D721Med (cell line): Measurements from ENCODE around the gene UBLCP1.
A peak's percentile ranks its signal among the peaks of the same experiment; 100 is the strongest.

Experiments
- DNase-seq: peaks from one replicate; pipeline ENCODE4 v3.0.0; 2011; ENCODE audit warnings: low spot score; ENCODE audit not compliant: insufficient read length
- FAIRE-seq: peaks from 2 replicates; lab custom pipeline; 2011; peaks lifted over from hg19 to GRCh38; lab: Jason Lieb, UNC
- TF ChIP-seq, protein P1 (sequence below): IDR thresholded peaks from 2 replicates; pipeline ENCODE4 v1.5.1; 2012; ENCODE audit warnings: mild to moderate bottlenecking, control low read depth; ENCODE audit not compliant: insufficient read depth; ENCODE audit errors: missing control alignments

The UBLCP1 gene

GRCh38 chr5:159240301-159240870 is 22.7 kb upstream of the UBLCP1 start:
- TF ChIP-seq, protein P1, sequence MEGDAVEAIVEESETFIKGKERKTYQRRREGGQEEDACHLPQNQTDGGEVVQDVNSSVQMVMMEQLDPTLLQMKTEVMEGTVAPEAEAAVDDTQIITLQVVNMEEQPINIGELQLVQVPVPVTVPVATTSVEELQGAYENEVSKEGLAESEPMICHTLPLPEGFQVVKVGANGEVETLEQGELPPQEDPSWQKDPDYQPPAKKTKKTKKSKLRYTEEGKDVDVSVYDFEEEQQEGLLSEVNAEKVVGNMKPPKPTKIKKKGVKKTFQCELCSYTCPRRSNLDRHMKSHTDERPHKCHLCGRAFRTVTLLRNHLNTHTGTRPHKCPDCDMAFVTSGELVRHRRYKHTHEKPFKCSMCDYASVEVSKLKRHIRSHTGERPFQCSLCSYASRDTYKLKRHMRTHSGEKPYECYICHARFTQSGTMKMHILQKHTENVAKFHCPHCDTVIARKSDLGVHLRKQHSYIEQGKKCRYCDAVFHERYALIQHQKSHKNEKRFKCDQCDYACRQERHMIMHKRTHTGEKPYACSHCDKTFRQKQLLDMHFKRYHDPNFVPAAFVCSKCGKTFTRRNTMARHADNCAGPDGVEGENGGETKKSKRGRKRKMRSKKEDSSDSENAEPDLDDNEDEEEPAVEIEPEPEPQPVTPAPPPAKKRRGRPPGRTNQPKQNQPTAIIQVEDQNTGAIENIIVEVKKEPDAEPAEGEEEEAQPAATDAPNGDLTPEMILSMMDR: no peak

DNA sequence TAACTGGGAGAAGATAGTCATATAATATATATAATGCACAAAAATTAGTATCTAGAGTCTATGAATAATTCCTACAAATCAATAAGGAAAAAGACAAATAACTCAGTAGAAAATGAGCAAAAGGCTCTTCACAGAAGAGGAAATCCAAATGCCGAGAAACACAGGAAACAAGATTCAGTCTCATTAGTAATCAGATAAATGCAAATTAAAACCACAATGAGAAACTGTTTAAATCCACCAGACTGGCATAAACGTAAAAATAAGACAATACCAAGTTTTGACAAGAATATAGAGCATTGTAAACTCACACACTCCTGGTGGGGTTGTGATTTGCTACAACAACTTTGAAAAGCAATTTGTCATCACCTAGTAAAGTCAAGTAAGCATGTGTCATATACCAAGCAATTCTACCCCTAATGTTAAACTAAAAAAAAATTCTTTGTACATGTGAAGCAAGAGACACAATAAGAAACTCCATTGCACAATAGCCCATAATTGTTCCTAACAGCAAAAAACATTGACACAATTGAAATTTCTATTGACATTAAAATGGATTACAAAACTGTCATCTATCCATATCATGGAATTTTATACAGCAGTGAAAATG is 21.0 kb upstream of the UBLCP1 start:
- no peak for DNase-seq
- TF ChIP-seq, protein P1: no peak
- no peak for FAIRE-seq

More at GRCh38 chr5:159240301-159240870, 22.7 kb upstream of the UBLCP1 start:
- FAIRE-seq: no peak
- DNase-seq: no peak

DNA sequence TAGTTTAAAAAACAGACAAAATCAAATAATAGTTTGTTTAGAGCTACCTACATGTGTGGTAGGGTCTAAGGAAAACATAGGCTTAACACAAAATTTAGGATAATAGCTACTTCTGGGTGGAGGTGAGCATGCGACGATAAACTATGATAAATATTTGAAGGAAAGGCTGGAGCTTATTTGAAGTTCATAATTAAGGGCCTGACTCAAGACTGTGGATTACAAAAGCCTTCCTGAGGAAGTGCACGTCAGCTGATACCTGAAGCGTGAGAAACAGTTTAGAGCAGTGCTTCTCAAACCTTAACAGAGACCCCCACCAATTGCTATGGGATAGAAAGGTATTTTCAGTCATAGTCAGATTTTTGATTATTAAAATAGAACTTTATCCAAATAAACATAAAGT is 20.4 kb upstream of the UBLCP1 start:
- DNase-seq: no peak
- TF ChIP-seq, protein P1: no peak
- no peak for FAIRE-seq

GRCh38 chr5:159243385-159243784 is 19.7 kb upstream of the UBLCP1 start:
- no peak for FAIRE-seq
- TF ChIP-seq, protein P1: no peak

DNA sequence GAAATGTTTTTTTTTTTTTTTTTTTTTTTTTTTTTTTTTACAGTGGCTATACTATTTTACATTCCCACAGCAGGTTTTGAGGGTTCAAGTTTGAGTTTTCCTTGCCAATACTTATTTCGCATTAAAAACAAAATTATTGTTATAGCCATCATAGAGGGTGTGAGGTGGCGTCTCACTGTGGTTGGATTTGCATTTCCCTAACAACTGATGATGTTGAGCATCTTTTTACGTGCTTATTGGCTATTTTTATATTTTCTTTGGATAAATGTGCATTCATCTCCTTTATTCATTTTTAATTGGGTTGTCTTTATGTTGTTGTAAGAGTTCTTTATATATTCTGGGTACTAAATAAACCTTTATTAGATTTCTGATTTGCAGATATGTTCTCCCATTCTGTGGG is 18.9 kb upstream of the UBLCP1 start:
- FAIRE-seq: peak; percentile 60
- DNase-seq: no peak
- TF ChIP-seq, protein P1: no peak

More at GRCh38 chr5:159243385-159243784, 19.7 kb upstream of the UBLCP1 start:
- DNase-seq: no peak

GRCh38 chr5:159244890-159245289 is 18.2 kb upstream of the UBLCP1 start:
- TF ChIP-seq, protein P1: no peak
- no peak for DNase-seq
- FAIRE-seq: no peak

GRCh38 chr5:159249158-159249557 is 13.9 kb upstream of the UBLCP1 start:
- DNase-seq (no peak), FAIRE-seq (no peak)
- TF ChIP-seq, protein P1: no peak
